H1 (cell line): Measurements from ENCODE around the gene HMGB4. TPM values are rescaled to one million over a fixed set of nuclear protein-coding genes. Genes with fewer than 3 reads are reported as not detected.

ENCODE experiments used
- CTCF ChIA-PET: fragments of 300-600 bp; sonication (Branson Sonifier 250); formaldehyde crosslinking; loops from one replicate; lab custom pipeline; 2021; ENCODE audit not compliant: partially characterized antibody; lab: Charles Lee
- POLR2A ChIA-PET: fragments of 300-600 bp; sonication (Branson Sonifier 250); formaldehyde crosslinking; loops from one replicate; lab custom pipeline; 2021; ENCODE audit warnings: inconsistent platforms; ENCODE audit not compliant: partially characterized antibody; lab: Charles Lee
- DNase-seq, 2 experiments: peaks; one replicate each; pipeline versions ENCODE4 v3.0.0 to v3.0.0-alpha.2; 2010 to 2022; ENCODE audit warnings: low spot score in 2 of 2, low read depth in 1 of 2, mixed read lengths in 1 of 2
- FAIRE-seq: peaks from 2 replicates; lab custom pipeline; 2011; peaks lifted over from hg19 to GRCh38; lab: Jason Lieb, UNC
- H2AFZ ChIP-seq: 2 replicates; pipeline ENCODE4 v1.8.1; 2012; ENCODE audit warnings: low read length, inconsistent platforms
- H2AK5ac ChIP-seq: 2 replicates; pipeline ENCODE4 v1.6.1; 2013; ENCODE audit warnings: low read depth, low read length
- H2BK120ac ChIP-seq: replicated peaks from 2 replicates; pipeline ENCODE3; 2013; ENCODE audit warnings: low read depth, low read length, inconsistent platforms
- H2BK12ac ChIP-seq: 2 replicates; pipeline ENCODE4 v1.6.1; 2013; ENCODE audit warnings: low read depth, low read length
- H2BK15ac ChIP-seq: 2 replicates; pipeline ENCODE4 v1.6.1; 2013; ENCODE audit warnings: low read length
- H2BK20ac ChIP-seq: 2 replicates; pipeline ENCODE4 v1.6.1; 2013; ENCODE audit warnings: low read length
- H2BK5ac ChIP-seq: 2 replicates; pipeline ENCODE4 v1.6.1; 2013; ENCODE audit warnings: low read depth, low read length
- H3K14ac ChIP-seq: 2 replicates; pipeline ENCODE4 v1.6.1; 2013; ENCODE audit warnings: inconsistent platforms; ENCODE audit not compliant: insufficient read length
- H3K18ac ChIP-seq: 2 replicates; pipeline ENCODE4 v1.6.1; 2013; ENCODE audit warnings: low read length; ENCODE audit errors: extremely low read depth
- H3K23ac ChIP-seq: 2 replicates; pipeline ENCODE4 v1.6.1; 2013; ENCODE audit warnings: inconsistent platforms; ENCODE audit not compliant: insufficient read length
- H3K23me2 ChIP-seq: 2 replicates; pipeline ENCODE4 v1.6.1; 2013; ENCODE audit warnings: low read depth, low read length
- H3K27ac ChIP-seq: 2 replicates; pipeline ENCODE4 v1.6.1; 2011; ENCODE audit warnings: low read depth, low read length, inconsistent platforms
- H3K27me3 ChIP-seq, 4 experiments: replicated peaks in 1 of 4; 1 replicate in 1 of 4; 2 replicates in 3 of 4; pipeline versions ENCODE4 v1.6.1 to v1.8.1; 2011 to 2013; ENCODE audit warnings: low read length in 3 of 4, mild to moderate bottlenecking in 3 of 4, inconsistent platforms in 2 of 4, mixed read lengths in 2 of 4, moderate library complexity in 1 of 4; ENCODE audit not compliant: control insufficient read depth in 3 of 4, insufficient read depth in 3 of 4; ENCODE audit errors: extremely low read depth in 1 of 4
- H3K36me3 ChIP-seq, 4 experiments: 2 replicates each; pipeline versions ENCODE4 v1.6.1 to v1.8.1; 2011 to 2013; ENCODE audit warnings: mild to moderate bottlenecking in 4 of 4, low read length in 3 of 4, moderate library complexity in 2 of 4, control low read depth in 1 of 4, inconsistent platforms in 1 of 4; ENCODE audit not compliant: insufficient read depth in 4 of 4, control insufficient read depth in 2 of 4
- H3K4ac ChIP-seq: replicated peaks from 2 replicates; pipeline ENCODE3; 2013; ENCODE audit warnings: low read length, low read depth, mixed read lengths, inconsistent platforms; ENCODE audit not compliant: insufficient read length
- H3K4me1 ChIP-seq, 4 experiments: replicated peaks in 1 of 4; 1 replicate in 1 of 4; 2 replicates in 3 of 4; pipeline versions ENCODE4 v1.6.1 to v1.8.1; 2011 to 2013; ENCODE audit warnings: low read length in 3 of 4, inconsistent platforms in 2 of 4, mixed read lengths in 1 of 4; ENCODE audit not compliant: insufficient read depth in 4 of 4, control insufficient read depth in 3 of 4
- H3K4me2 ChIP-seq, 2 experiments: 2 replicates each; pipeline versions ENCODE4 v1.6.1 to v1.8.1; 2011 to 2013; ENCODE audit warnings: low read depth in 2 of 2, low read length in 2 of 2, control low read depth in 1 of 2, inconsistent platforms in 1 of 2, mild to moderate bottlenecking in 1 of 2; ENCODE audit not compliant: insufficient read depth in 1 of 2
- H3K4me3 ChIP-seq, 4 experiments: fragments of 200-600, 300-600 bp in 1 of 4; sonication (generic), shearing (Covaris generic), sonication (Bioruptor Twin) in 1 of 4; 2 replicates each; pipeline versions ENCODE4 v1.5.1 to v1.8.1; 2011 to 2016; ENCODE audit warnings: low read length in 4 of 4, low read depth in 3 of 4, control low read depth in 2 of 4, inconsistent platforms in 2 of 4, mild to moderate bottlenecking in 2 of 4, mixed read lengths in 1 of 4, moderate library complexity in 1 of 4; ENCODE audit not compliant: insufficient read depth in 2 of 4; ENCODE audit errors: extremely low read depth in 1 of 4
- H3K56ac ChIP-seq: replicated peaks from 2 replicates; pipeline ENCODE3; 2013; ENCODE audit warnings: low read depth, mild to moderate bottlenecking, mixed read lengths, low read length, inconsistent platforms; ENCODE audit not compliant: insufficient read length
- H3K79me1 ChIP-seq: 2 replicates; pipeline ENCODE4 v1.6.1; 2013; ENCODE audit warnings: low read depth, low read length, control low read depth
- H3K79me2 ChIP-seq, 2 experiments: 2 replicates each; pipeline versions ENCODE4 v1.6.1 to v1.8.1; 2012 to 2013; ENCODE audit warnings: low read length in 2 of 2, mild to moderate bottlenecking in 2 of 2, inconsistent platforms in 1 of 2; ENCODE audit not compliant: insufficient read depth in 2 of 2, control insufficient read depth in 1 of 2
- H3K9ac ChIP-seq, 4 experiments: replicated peaks in 1 of 4; 1 replicate in 1 of 4; 2 replicates in 3 of 4; pipeline versions ENCODE4 v1.6.1 to v1.8.1; 2011 to 2013; ENCODE audit warnings: low read depth in 3 of 4, low read length in 3 of 4, control low read depth in 2 of 4, mild to moderate bottlenecking in 2 of 4, moderate library complexity in 2 of 4, inconsistent platforms in 1 of 4; ENCODE audit errors: extremely low read depth in 1 of 4
- H3K9me3 ChIP-seq, 2 experiments: 2 replicates each; pipeline versions ENCODE4 v1.6.1 to v1.8.1; 2012 to 2013; ENCODE audit warnings: mild to moderate bottlenecking in 2 of 2, moderate library complexity in 2 of 2, control low read depth in 1 of 2, inconsistent platforms in 1 of 2, low read depth in 1 of 2, low read length in 1 of 2, mixed read lengths in 1 of 2; ENCODE audit not compliant: insufficient read depth in 2 of 2
- H4K20me1 ChIP-seq, 2 experiments: replicated peaks in 1 of 2; 2 replicates each; pipeline versions ENCODE3 to v1.8.1; 2011 to 2013; ENCODE audit warnings: inconsistent platforms in 2 of 2, low read length in 2 of 2, mild to moderate bottlenecking in 1 of 2; ENCODE audit not compliant: insufficient read depth in 2 of 2, control insufficient read depth in 1 of 2
- H4K5ac ChIP-seq: 2 replicates; pipeline ENCODE4 v1.6.1; 2013; ENCODE audit warnings: low read length, low read depth, mixed read lengths, inconsistent platforms; ENCODE audit not compliant: insufficient read length
- H4K8ac ChIP-seq: 2 replicates; pipeline ENCODE4 v1.8.0; 2013; ENCODE audit warnings: mild to moderate bottlenecking, moderate library complexity, low read length, inconsistent platforms; ENCODE audit not compliant: insufficient read depth; ENCODE audit errors: extremely low read depth
- H4K91ac ChIP-seq: replicated peaks from 2 replicates; pipeline ENCODE3; 2013; ENCODE audit warnings: low read length, mixed read lengths, inconsistent platforms; ENCODE audit not compliant: insufficient read length
- ASH2L ChIP-seq: fragments of 200-600, 300-600 bp; sonication (generic); IDR thresholded peaks from one replicate; pipeline ENCODE4 v1.7.1; 2017; ENCODE audit warnings: low read length
- CEBPB ChIP-seq: IDR thresholded peaks from 2 replicates; pipeline ENCODE4 v1.6.1; 2012; ENCODE audit warnings: low read depth, low read length
- E2F6 ChIP-seq: IDR thresholded peaks from 2 replicates; pipeline ENCODE4 v1.6.1; 2012; ENCODE audit warnings: inconsistent platforms
- EP300 ChIP-seq, 2 experiments: IDR thresholded peaks; 1 replicate in 1 of 2; 2 replicates in 1 of 2; pipeline ENCODE4 v1.6.1; 2011 to 2012; ENCODE audit warnings: low read depth in 2 of 2, low read length in 2 of 2, mild to moderate bottlenecking in 2 of 2, borderline replicate concordance in 1 of 2, inconsistent platforms in 1 of 2, moderate library complexity in 1 of 2
- EZH2 ChIP-seq: fragments of 200-600 bp; sonication (generic); IDR thresholded peaks from 2 replicates; pipeline ENCODE4 v1.7.1; 2012; ENCODE audit warnings: low read depth, mild to moderate bottlenecking, moderate library complexity, low read length, inconsistent platforms; ENCODE audit not compliant: severe bottlenecking
- KDM4A ChIP-seq: IDR thresholded peaks from one replicate; pipeline ENCODE4 v1.7.1; 2012; ENCODE audit warnings: low read depth, mild to moderate bottlenecking, moderate library complexity, low read length, inconsistent platforms; ENCODE audit not compliant: severe bottlenecking
- KDM5A ChIP-seq: fragments of 200-600 bp; IDR thresholded peaks from 2 replicates; pipeline ENCODE4 v1.7.1; 2012; ENCODE audit warnings: mild to moderate bottlenecking, low read length, inconsistent platforms, mixed read lengths
- PHF8 ChIP-seq: fragments of 200-600 bp; sonication (generic); conservative IDR thresholded peaks from 2 replicates; pipeline ENCODE4 v1.7.1; 2012; ENCODE audit warnings: low read depth, mild to moderate bottlenecking, inconsistent platforms, low read length, moderate library complexity
- TBP ChIP-seq: IDR thresholded peaks from 2 replicates; pipeline ENCODE4 v1.6.1; 2011; ENCODE audit warnings: low read depth, low read length, improper control_type of control experiment
- WGBS, 2 experiments: shearing (Covaris generic) in 1 of 2; methylation state at CpG; one replicate each; pipeline versions ENCODE4 v1.1.6 to v1.1.7; 2013 to 2015; ENCODE audit warnings: low lambda C conversion rate in 2 of 2, mixed read lengths in 2 of 2, inconsistent platforms in 1 of 2, low coverage in 1 of 2, missing lambda C conversion rate in 1 of 2; ENCODE audit not compliant: insufficient replicate concordance in 2 of 2, insufficient coverage in 1 of 2, insufficient read length in 1 of 2; ENCODE audit errors: extremely low coverage in 1 of 2, missing lambda C conversion rate in 1 of 2; 5-methylcytosine and 5-hydroxymethylcytosine counted together
- polyA plus RNA-seq, 7 experiments: library from polyadenylated mRNA; depleted of rRNA in 3 of 7; stranded (reverse) in 5 of 7; unstranded in 2 of 7; fragments of >200 nt in 5 of 7; fragments of 200-250 nt in 2 of 7; gene quantifications; 1 replicate in 5 of 7; 2 replicates in 1 of 7; 4 replicates in 1 of 7; pipeline versions ENCODE4 v1.2.1 to v1.2.3, GENCODE V29; 2011 to 2013; ENCODE audit warnings: missing spikeins in 2 of 7, mixed read lengths in 2 of 7
- total RNA-seq: library from RNA; stranded (reverse); fragmentation: NEBNext Ultra II Directional; extraction: Animal tissue kit (Norgen Biotek cat#: 25700); gene quantifications from 2 replicates; pipeline ENCODE4 v1.2.1, GENCODE V29; 2021

HMGB4 gene
- total and polyA plus RNA-seq, 2 of the 8 experiments (the other 6 are each of a cell fraction or from before 2014, with no cell fraction given), result not detected

GRCh38 chr1:33818071-33818470, 45.8 kb upstream of the HMGB4 start:
- Histone ChIP-seq H2BK20ac (no peak overlapping the region), H3K9me3 (no peaks in the 10 kb centered on the region), H2BK15ac (no peak overlapping the region), H4K20me1 (no peaks in the 10 kb centered on the region), H3K56ac (no peak overlapping the region), H3K9ac (no peak overlapping the region), H2BK120ac (no peak overlapping the region), H3K27me3 (no peaks in the 10 kb centered on the region), H3K23ac (no peak overlapping the region), H2AK5ac (no peak overlapping the region), H3K4ac (no peak overlapping the region), H2AFZ (no peak overlapping the region), H3K79me1 (no peaks in the 10 kb centered on the region), H3K36me3 (peaks cover 0 to 3% (median 0%) of the 10 kb centered on the region in 4 experiments; a peak in 1 of 8 replicates), H4K91ac (no peak overlapping the region), H4K5ac (no peak overlapping the region), H3K4me1 (no peaks in the 10 kb centered on the region), H4K8ac (no peak overlapping the region), H3K27ac (no peak overlapping the region), H3K14ac (no peak overlapping the region), H3K23me2 (no peaks in the 10 kb centered on the region), H3K4me2 (no peak overlapping the region), H2BK5ac (no peak overlapping the region), H3K18ac (no peak overlapping the region), H2BK12ac (no peak overlapping the region), H3K79me2 (no peaks in the 10 kb centered on the region), H3K4me3 (no peak overlapping the region)
- 89% methylated on average over 3 of the region's 3 CpGs; no CpG with 5 or more reads in 1 of the 2 experiments for WGBS, 2 experiments
- no peak for FAIRE-seq
- POLR2A ChIA-PET, result no interaction called here
- CTCF ChIA-PET, result no interaction called here
- DNase-seq, result no peak
- TF ChIP-seq KDM5A, result no peak
- TF ChIP-seq EZH2, result no peak
- no peak for TF ChIP-seq E2F6
- no peak for TF ChIP-seq KDM4A
- TF ChIP-seq ASH2L, result no peak
- TF ChIP-seq TBP, result no peak
- no peak for TF ChIP-seq EP300 (IDR thresholded peaks at IDR 0.05; ENCODE audit: borderline replicate concordance in 1 of 2, low read depth in 2 of 2, low read length in 2 of 2)
- no peak for TF ChIP-seq PHF8
- no peak for TF ChIP-seq CEBPB
- TF ChIP-seq, all 59 proteins: peak for 0
